Inflammatory macrophage treated with lipopolysaccharide for 1 hour (primary cell): ENCODE data around the gene LPP.

Source experiments
- DNase-seq, 2 donors: peaks; one replicate each; pipeline ENCODE4 v3.0.0-alpha.2; 2020 to 2022

Gene LPP

GRCh38 chr3:188780193-188781147 lies 626.5 kb downstream of the LPP start:
- peak; percentile 89 to 93 for DNase-seq

- DNase-seq: no peak
Measured at GRCh38 chr3:188782613-188783124, 628.7 kb downstream of the LPP start.

- no peak for DNase-seq
Measured at GRCh38 chr3:188786424-188786823, 632.5 kb downstream of the LPP start.

GRCh38 chr3:188788621-188789081 lies 634.7 kb downstream of the LPP start:
- DNase-seq: peak; percentile 88 to 89

GRCh38 chr3:188789251-188789650 lies 635.3 kb downstream of the LPP start:
- peak in 1 of 2 donors; percentile 39 for DNase-seq

- DNase-seq: no peak
Measured at GRCh38 chr3:188791311-188791710, 637.4 kb downstream of the LPP start.

GRCh38 chr3:188792793-188793192 lies 638.8 kb downstream of the LPP start:
- peak in 1 of 2 donors; percentile 47 for DNase-seq

- DNase-seq: peak; percentile 83 to 96
Measured at GRCh38 chr3:188796122-188796631, 642.2 kb downstream of the LPP start.

GRCh38 chr3:188797045-188797444 lies 643.1 kb downstream of the LPP start:
- peak; percentile 42 to 73 for DNase-seq

- no peak for DNase-seq
Measured at GRCh38 chr3:188798556-188799145, 644.7 kb downstream of the LPP start.

GRCh38 chr3:188801393-188801792 lies 647.4 kb downstream of the LPP start:
- DNase-seq: no peak

GRCh38 chr3:188802645-188803044 lies 648.7 kb downstream of the LPP start:
- DNase-seq: no peak

GRCh38 chr3:188807006-188807405 lies 653.0 kb downstream of the LPP start:
- DNase-seq: no peak

GRCh38 chr3:188812198-188812597 lies 658.2 kb downstream of the LPP start:
- DNase-seq: no peak

GRCh38 chr3:188814581-188814980 lies 660.6 kb downstream of the LPP start:
- peak; percentile 50 to 74 for DNase-seq

GRCh38 chr3:188817103-188817934 lies 663.4 kb downstream of the LPP start:
- no peak for DNase-seq

GRCh38 chr3:188817935-188818269 lies 663.9 kb downstream of the LPP start:
- peak; percentile 62 to 69 for DNase-seq

GRCh38 chr3:188818282-188818681 lies 664.3 kb downstream of the LPP start:
- no peak for DNase-seq

GRCh38 chr3:188819939-188820338 lies 666.0 kb downstream of the LPP start:
- DNase-seq: peak; percentile 90 to 98

GRCh38 chr3:188822004-188822403 lies 668.0 kb downstream of the LPP start:
- peak; percentile 88 to 98 for DNase-seq

- peak; percentile 23 to 31 for DNase-seq
Measured at GRCh38 chr3:188822411-188822810, 668.5 kb downstream of the LPP start.

- no peak for DNase-seq
Measured at GRCh38 chr3:188824566-188824965, 670.6 kb downstream of the LPP start.

GRCh38 chr3:188825901-188826300 lies 671.9 kb downstream of the LPP start:
- DNase-seq: no peak
